DMS153 (cell line): Measurements from ENCODE around the gene APOBEC3B.
"Not testable (repeated sequence)": the region's sequence is repeated elsewhere in the genome, so short reads cannot be mapped to it uniquely, and the experiment has no call there.

Source experiments
- DNase-seq: peaks from one replicate; lab custom pipeline; 2025; lab: John Stamatoyannopoulos, UW

Gene APOBEC3B

DNA sequence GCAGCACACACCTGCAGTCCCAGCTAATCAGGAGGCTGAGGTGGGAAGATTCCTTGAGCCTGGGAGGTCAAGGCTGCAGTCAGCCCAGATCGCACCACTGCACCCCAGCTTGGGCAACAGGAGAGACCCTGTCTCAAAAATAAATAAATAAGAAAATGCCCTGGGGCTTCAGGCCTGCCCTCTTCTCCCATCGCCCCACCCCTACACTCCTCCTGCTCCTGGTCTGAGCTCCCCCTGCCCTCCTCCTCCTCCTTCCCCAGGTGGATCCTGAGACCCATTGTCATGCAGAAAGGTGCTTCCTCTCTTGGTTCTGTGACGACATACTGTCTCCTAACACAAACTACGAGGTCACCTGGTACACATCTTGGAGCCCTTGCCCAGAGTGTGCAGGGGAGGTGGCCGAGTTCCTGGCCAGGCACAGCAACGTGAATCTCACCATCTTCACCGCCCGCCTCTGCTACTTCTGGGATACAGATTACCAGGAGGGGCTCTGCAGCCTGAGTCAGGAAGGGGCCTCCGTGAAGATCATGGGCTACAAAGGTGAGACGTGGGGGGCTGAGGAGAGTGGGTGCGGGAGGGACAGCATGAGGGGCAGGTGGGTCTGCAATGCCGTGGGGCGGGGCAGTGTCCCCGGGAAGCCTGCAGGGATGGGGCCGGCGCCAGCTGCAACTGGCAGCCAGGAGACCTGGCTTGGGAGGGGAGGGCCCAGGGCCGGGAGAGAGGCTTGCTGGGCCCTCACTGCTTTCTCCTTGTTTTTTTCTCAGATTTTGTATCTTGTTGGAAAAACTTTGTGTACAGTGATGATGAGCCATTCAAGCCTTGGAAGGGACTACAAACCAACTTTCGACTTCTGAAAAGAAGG is 49.5 kb downstream of the APOBEC3B start:
- DNase-seq: not testable (repeated sequence)

DNA sequence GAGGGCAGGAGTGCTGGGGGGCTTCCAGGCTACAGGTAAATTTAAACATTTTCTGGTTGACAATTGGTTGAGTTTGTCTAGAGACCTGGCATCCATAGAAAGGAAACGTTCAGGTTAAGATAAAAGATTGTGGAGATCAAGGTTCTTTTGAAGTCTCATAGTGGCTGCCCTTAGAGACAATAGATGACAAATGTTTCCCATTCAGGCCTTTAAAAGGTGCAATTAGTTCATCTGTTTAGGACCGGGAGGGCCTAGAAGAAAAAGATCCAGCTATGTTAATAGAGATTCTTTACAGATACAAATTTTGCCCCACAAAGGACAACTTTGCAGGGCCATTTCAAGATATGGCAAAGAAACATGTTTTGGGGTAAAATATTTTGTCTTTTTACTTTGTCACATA is 54.9 kb downstream of the APOBEC3B start:
- not testable (repeated sequence) for DNase-seq

DNA sequence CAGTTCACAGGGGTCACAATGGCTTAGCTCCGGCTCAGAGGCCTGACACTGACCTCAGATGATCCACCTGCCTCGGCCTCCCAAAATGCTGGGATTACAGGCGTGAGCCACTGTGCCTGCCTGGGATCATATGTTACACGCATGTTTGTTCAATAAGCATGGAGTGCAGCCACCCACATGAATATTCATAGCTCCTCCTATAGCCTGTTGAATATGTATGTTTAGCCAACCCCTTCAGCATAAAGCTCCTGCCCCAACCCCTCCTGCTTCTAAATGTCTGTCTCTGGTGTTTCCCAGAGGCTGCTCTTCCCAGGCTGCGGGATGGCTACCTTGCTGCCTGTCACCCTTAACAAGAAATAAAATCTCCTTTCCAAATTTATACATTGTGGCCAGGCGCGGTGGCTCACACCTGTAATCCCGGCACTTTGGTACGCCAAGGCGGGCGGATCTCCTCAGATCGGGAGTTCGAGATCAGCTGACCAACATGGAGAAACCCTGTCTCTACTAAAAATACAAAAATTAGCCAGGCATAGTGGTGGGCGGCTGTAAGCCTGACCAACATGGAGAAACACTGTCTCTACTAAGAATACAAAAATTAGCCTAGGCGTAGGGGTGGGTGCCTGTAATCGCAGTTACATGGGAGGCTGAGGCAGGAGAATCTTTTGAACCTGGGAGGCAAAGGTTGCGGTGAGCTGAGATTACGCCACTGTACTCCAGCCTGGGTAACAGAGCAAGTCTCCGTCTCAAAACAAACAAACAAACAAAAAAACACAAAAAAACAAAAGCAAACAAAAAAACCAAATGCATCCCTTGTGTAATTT is 57.4 kb downstream of the APOBEC3B start:
- no peak for DNase-seq

DNA sequence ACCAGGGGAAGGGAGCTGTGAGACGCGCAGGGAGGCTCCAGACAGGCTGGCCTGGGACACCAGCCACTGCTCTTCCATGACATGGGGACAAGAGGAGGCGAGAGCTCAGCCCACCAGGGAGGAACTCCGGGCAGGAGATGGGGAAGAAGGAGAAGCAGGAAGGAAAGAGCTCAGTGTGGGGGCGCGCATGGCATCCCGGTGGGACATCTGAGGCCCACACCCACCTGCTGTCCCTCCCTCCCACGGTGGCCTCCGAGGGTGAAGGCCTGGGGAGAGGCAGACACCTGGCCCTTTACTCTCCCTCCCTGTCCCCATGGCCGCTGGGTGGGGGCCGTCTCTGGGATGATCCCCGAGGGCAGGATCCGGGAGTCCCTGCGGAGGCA is 58.0 kb downstream of the APOBEC3B start:
- not testable (repeated sequence) for DNase-seq

DNA sequence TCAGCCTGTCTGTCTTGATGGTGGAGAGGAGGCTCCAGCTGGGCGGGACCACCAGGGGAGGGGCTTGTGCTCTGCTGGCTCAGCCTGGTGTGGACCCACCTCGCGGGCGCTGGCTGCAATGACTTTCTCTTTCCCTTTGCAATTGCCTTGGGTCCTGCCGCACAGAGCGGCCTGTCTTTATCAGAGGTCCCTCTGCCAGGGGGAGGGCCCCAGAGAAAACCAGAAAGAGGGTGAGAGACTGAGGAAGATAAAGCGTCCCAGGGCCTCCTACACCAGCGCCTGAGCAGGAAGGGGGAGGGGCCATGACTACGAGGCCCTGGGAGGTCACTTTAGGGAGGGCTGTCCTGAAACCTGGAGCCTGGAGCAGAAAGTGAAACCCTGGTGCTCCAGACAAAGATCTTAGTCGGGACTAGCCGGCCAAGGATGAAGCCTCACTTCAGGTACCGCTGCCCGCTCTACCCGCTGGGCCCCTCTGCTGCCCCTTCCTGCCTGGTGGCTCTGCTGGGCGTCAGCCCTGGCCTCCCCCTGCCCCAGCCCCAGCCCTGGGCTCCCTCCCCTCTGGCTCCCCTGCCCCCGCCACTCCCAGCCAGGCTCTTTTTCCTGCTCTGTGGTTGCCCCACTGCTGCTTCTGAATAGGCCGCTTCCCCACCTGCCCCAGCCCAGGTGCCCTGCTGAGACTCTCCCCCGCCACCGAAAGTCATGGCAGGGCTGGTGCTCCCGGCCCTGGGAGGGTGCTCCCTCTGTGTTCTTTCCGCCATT is 58.6 kb downstream of the APOBEC3B start, which contains the start of gene APOBEC3F:
TSS of gene APOBEC3F (plus strand) at position 327 of the 759 bp plus-strand sequence. CDS start at position 424, 97 bp downstream.
- peak; percentile 13 for DNase-seq

DNA sequence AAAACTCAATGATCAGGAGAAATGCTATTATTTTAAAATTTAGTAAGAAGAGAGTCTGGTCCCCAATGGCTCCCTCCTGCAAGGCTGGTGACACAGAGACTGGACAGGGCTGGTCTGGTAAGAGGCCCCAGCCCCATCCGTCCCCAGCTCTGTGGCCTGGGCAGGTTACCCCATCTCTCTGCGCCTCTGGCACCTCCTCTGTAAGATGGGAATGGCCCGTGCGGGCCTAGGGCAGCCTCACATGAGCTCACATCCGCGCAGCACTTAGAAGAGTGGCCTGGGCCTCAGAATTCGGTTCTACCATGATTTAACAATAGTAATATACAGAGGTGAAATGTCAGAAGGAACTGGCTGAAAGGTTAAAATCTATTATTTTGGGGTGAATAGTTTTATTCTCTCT is 59.8 kb downstream of the APOBEC3B start:
- no peak for DNase-seq
